Stimulated activated naive CD8-positive, alpha-beta T cell treated with anti-CD3 and anti-CD28 coated beads, Interleukin-15, amount 100 ng/mL, for 72 hours (primary cell): ENCODE results near the gene SOCS6.

Experiments
- ATAC-seq: fragments of 150-1000 bp; cut with Tn5 transposase; 2 replicates; pipeline ENCODE4 v1.10.0; 2021; ENCODE audit warnings: mild to moderate bottlenecking, moderate library complexity
- DNase-seq, 2 donors: peaks; one replicate each; pipeline ENCODE4 v3.0.0; 2021 to 2022
- H3K27ac Mint-ChIP-seq, 2 donors: one replicate each; pipeline ENCODE4 v1.8.0; 2022; ENCODE audit warnings: mild to moderate bottlenecking in 2 of 2, mixed read lengths in 2 of 2, moderate library complexity in 2 of 2
- H3K27me3 Mint-ChIP-seq: one replicate; pipeline ENCODE4 v1.8.0; 2022; ENCODE audit warnings: mixed read lengths
- H3K4me1 Mint-ChIP-seq: one replicate; pipeline ENCODE4 v1.8.0; 2022; ENCODE audit warnings: mild to moderate bottlenecking, mixed read lengths
- H3K4me3 Mint-ChIP-seq, 2 donors: one replicate each; pipeline ENCODE4 v1.8.0; 2022; ENCODE audit warnings: mild to moderate bottlenecking in 2 of 2, mixed read lengths in 2 of 2, moderate library complexity in 1 of 2
- H3K9me3 Mint-ChIP-seq, 2 donors: one replicate each; pipeline ENCODE4 v1.8.0; 2022; ENCODE audit warnings: mixed read lengths in 2 of 2

SOCS6 gene

DNA sequence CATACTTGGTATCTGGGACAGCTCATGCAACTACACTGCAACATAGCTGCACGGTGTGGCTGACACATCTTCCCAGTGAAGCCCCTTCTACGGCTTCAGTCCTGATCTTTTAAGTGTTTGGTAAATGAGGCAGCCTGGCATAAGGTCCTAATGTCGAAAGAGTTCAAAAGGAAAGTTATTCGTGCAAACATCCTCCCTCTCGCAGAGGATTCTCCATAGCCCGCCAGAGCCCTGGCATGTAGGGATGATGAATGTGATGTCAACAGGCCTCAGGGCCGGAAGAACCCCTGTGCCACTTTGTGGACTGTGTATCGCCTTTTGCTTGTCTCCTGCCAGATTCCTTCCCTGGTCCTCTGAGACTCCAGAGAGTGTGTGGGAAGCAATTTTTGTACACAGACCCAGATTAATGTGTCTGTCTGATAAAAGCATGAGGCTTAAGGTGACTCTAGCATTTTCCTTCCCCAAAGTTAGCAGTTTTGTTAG, 88.5 kb downstream of the SOCS6 start:
- Mint-ChIP-seq H3K4me1 (no peaks in the 10 kb centered on the region), H3K27ac (no peak overlapping the region), H3K9me3 (peaks cover 0 to 7% of the 10 kb centered on the region in 2 donors), H3K4me3 (no peak overlapping the region), H3K27me3 (peaks cover 9% of the 10 kb centered on the region)
- no peak for ATAC-seq
- DNase-seq: no peak

DNA sequence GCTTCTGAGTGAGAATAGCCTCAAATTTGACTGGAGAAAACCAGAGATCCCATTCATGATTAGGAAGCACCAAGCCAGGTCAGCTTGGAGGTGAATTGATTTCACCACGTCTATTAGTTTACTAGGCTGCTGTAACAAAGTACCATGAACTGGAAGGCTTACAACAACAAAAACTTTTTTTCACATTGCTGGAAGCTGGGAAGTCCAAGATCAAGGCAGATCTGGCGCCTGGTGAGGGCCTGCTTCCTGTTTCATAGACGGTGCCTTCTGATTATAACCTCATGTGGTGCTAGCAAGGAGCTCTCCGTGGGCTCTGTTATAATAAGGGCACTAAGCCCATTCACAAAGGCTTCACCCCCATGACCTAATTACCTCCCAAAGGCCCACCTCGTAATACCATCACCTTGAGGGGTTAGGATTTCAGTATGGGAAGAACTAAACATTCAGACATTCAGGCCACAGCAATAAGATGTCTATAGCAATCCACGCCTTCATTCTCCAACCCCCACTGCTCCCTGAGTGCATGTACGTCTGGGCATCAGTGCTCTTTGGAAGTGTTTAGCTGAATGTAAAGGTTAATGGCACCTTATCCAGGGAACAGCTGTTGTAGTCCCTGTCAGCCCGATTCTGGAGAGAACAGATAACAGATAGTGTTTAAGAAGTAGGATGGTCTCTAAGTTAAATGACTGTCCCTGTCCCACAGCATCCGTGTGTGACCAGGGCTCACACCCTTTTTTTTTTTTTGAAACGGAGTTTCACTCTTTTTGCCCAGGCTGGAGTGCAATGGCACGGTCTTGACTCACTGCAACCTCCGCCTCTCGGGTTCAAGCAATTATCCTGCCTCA, 89.2 kb downstream of the SOCS6 start:
- peaks cover 9% of the 10 kb centered on the region for H3K27me3 Mint-ChIP-seq
- no peak overlapping the region for H3K27ac Mint-ChIP-seq
- DNase-seq: no peak

More for the DNA sequence above, 89.2 kb downstream of the SOCS6 start:
- H3K4me3 Mint-ChIP-seq: no peak overlapping the region
- peaks cover 0 to 7% of the 10 kb centered on the region in 2 donors for H3K9me3 Mint-ChIP-seq
- H3K4me1 Mint-ChIP-seq: no peaks in the 10 kb centered on the region
- ATAC-seq: no peak
